ENCODE results near the gene BSDC1.

Gene BSDC1

GRCh38 chr1:32334864-32335534, 59.2 kb downstream of the BSDC1 start:
- H3K27ac ChIP-seq, result peak overlapping the region; percentile 89
- TF ChIP-seq ZFX (IDR thresholded peaks at IDR 0.05; ENCODE audit: borderline replicate concordance) (no peak), CTCF (IDR thresholded peaks at IDR 0.05) (peak; percentile 71)

- peak overlapping the region; percentile 89 for H3K27ac ChIP-seq
- no peak for TF ChIP-seq ZFX (IDR thresholded peaks at IDR 0.05; ENCODE audit: borderline replicate concordance)
- no peak for TF ChIP-seq CTCF (IDR thresholded peaks at IDR 0.05)
Observed at GRCh38 chr1:32334274-32334861, 59.9 kb downstream of the BSDC1 start.

GRCh38 chr1:32333251-32333963, 60.8 kb downstream of the BSDC1 start:
- no peak for TF ChIP-seq ZFX (IDR thresholded peaks at IDR 0.05; ENCODE audit: borderline replicate concordance)
- TF ChIP-seq CTCF (IDR thresholded peaks at IDR 0.05), result no peak
- H3K27ac ChIP-seq, result peak overlapping the region; percentile 89

GRCh38 chr1:32332290-32333079, 61.8 kb downstream of the BSDC1 start:
- TF ChIP-seq CTCF (IDR thresholded peaks at IDR 0.05), result no peak
- no peak for TF ChIP-seq ZFX (IDR thresholded peaks at IDR 0.05; ENCODE audit: borderline replicate concordance)
- H3K27ac ChIP-seq, result peak overlapping the region; percentile 89

- no peak for TF ChIP-seq CTCF (IDR thresholded peaks at IDR 0.05)
- TF ChIP-seq ZFX (IDR thresholded peaks at IDR 0.05; ENCODE audit: borderline replicate concordance), result no peak
- peak overlapping the region; percentile 89 for H3K27ac ChIP-seq
Observed at GRCh38 chr1:32331549-32331948, 62.7 kb downstream of the BSDC1 start.

- TF ChIP-seq ZFX (IDR thresholded peaks at IDR 0.05; ENCODE audit: borderline replicate concordance), result no peak
- TF ChIP-seq CTCF (IDR thresholded peaks at IDR 0.05), result no peak
- H3K27ac ChIP-seq, result peak overlapping the region; percentile 89
Observed at GRCh38 chr1:32330558-32331151, 63.6 kb downstream of the BSDC1 start.

All from 22Rv1 (cell line).